Germinal center (tissue), 1 donor: ENCODE data around the gene RAN.
"Not testable (repeated sequence)": the region's sequence is repeated elsewhere in the genome, so short reads cannot be mapped to it uniquely, and the experiment has no call there.

Experiments used
- DNase-seq: peaks from one replicate; pipeline ENCODE4 v3.0.0; 2012; ENCODE audit warnings: mixed read lengths, low spot score

Gene RAN

GRCh38 chr12:130849561-130850417 lies 22.1 kb upstream of the RAN start:
- no peak for DNase-seq

DNA sequence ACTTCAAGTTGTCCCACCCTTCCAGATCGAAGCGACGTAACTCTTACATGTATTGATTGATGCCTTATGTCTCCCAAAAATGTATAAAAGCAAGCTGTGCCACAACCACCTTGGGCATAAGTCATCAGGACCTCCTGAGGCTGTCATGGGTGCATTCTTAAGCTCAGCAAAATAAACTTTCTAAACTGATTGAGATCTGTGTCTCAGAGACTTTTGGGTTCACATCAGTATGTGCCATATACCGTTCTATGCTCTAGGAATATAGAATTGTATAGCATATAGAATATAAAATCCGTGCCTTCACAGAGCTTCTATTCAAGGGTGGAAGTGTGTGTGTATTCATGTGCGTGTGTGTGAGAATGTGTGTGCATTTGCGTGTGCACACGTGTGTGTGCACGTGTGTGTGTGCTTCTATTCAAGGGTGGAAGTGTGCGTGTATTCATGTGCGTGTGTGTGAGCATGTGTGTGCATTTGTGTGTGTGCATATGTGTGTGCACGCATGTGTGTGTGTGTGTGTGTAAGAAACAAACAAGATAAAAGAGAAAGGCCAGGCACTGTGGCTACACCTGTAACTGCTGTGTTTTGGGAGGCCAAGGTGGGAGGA lies 21.3 kb upstream of the RAN start:
- DNase-seq = no peak

GRCh38 chr12:130856088-130856487 lies 15.8 kb upstream of the RAN start:
- no peak for DNase-seq

DNA sequence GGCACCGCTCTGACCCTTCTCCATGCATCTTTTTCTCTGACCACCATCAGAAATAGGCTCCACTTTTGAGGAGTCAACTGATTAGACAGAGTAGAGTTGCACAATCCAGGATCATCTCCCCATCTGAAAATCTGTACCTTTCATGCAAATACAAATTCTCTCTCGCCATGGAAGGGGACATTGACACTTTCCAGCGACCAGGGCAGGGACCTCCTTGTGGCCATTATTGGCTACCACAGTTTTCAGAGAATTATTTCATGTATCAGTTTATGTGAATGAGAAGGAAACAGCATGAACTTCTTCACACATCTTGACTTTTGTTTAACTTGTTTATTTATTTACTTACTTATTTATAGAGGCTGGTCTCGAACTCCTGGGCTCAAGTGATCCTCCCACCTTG lies 13.8 kb upstream of the RAN start:
- no peak for DNase-seq

DNA sequence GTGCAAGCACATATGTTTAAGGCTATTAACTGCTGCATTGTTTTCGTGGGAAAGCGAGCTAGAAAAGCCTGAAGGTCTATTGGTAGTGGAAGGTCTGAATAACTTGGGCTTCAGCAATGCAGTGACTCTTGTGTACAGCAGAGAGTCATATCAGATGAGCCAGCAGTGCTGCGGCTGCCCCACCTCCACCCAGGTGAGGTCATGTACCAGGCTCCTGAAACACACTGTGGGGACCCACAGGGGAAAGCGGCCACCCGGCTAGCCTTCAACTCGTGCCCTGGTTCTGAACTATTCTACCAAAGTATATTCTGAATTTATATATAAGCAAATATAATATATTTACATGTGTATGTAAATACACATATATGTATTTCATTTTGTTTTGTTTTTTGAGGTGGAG lies 12.7 kb upstream of the RAN start:
- DNase-seq = no peak

GRCh38 chr12:130860311-130860710 lies 11.6 kb upstream of the RAN start:
- no peak for DNase-seq

DNA sequence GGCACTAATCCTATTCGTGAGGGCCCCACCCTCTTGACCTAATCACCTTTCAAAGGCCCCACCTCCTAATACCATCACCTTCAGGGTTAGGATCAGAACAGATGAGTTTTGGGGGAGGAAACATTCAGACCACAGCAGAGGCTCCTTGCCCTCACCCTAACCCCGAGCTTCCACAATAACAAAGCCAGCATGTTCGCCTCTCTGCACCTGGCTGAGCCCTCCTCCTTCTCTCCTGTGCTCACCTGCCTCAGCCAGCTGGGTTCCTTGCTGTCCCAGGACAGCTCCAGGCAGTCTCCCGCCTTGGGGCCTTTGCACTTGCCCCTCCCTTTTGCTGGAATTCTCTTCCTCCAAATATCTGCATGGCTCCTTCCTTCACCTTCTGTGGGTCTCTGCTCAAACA lies 9.7 kb upstream of the RAN start:
- DNase-seq = no peak

- not testable (repeated sequence) for DNase-seq
These were observed 9.1 kb upstream of the RAN start for GRCh38 chr12:130862771-130863170.

GRCh38 chr12:130863298-130863697 lies 8.6 kb upstream of the RAN start:
- DNase-seq = no peak

DNA sequence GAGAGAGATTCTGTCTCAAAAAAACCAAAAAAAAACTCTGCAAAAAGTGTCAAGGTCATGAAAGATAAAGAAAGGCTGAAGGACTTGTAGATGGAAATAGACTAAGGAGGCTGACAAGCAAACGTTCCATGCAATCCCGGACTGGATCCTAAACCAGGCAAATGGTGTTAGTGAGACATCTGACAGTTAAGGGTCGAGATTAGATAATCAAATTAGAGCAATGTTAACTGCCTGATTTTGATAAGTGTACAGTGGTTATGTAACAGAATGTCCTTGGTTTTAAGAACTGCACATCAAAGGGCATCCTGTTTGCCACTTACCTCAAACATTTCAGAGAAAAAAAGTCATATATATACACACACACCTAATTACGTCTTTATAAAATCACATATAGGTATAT lies 3.5 kb upstream of the RAN start:
- DNase-seq = no peak

DNA sequence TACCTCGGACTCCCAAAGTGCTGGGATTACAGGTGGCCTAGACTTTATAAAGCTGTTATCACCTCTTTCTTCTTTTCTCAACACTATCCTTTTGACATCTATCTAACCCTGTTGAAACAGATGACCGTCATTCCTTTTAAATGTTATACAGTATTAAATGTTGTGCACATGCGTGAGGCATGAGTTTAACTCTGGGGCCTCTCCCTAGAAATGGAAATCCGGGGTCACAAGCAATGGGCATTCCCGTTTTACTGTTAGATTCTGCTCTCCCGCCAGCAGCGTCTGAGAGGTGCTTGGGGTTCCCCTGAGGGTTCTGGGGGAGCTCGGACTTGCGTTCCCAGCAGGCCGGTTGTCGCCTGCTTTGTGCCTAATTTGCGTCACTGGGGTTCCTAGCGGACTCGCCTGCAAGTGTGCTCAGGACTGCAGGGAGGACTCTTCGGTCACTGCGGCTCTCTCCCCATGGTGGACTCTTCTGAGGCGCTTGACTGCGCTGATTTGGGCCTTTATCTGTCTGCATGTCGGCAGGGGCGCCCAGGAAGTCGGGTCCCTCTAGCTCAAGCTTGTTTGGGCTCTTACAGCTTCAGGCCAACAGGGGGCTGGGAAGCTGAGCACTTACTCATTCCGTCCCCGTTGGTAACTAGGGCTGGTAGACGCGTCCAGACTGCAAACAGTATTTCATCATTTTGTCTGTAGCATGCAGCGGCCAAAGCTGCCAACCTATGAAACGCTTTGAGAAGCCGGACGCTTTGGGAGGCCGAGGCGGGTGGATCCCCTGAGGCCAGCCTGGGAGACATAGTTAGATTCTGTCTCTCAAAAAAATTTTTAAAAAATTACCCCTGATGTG lies 1.2 kb upstream of the RAN start:
- DNase-seq = peak; percentile 88

DNA sequence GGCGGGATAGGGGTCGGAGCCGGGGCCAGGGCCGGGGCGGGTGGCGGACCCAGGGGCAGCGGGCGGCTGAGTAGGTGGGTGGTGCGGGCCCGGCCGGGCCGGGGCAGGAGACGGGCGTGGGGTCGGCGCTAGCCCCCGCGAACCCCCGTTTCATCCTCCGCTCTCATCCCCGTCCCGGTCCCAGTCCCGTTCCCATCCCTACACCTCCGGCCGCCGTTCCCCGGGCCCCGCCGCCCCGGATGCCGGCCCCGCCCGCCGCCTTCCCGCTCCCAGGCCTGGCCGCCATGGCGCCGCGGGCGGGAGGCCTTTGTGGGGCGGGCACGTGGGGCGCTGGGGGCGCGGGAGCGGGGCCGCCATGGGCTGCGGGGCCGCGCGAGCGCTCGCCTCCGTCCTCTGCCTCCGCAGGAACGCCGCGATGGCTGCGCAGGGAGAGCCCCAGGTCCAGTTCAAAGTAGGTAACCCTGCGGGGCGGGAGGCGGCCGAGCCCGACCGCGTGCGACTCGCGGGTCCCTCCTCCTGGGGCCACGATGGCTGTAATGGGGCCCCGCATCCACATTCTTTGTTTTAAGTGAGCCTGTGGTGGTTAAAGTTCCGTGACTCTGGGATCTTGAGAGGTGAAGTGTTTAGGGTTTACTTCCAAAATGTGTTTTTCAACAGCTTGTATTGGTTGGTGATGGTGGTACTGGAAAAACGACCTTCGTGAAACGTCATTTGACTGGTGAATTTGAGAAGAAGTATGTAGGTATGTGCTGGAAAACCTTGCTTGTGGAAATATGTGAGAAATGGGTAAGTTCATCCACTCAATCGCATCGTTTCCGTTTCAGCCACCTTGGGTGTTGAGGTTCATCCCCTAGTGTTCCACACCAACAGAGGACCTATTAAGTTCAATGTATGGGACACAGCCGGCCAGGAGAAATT lies 572 bp downstream of the RAN start:
- peak; percentile 71 for DNase-seq

DNA sequence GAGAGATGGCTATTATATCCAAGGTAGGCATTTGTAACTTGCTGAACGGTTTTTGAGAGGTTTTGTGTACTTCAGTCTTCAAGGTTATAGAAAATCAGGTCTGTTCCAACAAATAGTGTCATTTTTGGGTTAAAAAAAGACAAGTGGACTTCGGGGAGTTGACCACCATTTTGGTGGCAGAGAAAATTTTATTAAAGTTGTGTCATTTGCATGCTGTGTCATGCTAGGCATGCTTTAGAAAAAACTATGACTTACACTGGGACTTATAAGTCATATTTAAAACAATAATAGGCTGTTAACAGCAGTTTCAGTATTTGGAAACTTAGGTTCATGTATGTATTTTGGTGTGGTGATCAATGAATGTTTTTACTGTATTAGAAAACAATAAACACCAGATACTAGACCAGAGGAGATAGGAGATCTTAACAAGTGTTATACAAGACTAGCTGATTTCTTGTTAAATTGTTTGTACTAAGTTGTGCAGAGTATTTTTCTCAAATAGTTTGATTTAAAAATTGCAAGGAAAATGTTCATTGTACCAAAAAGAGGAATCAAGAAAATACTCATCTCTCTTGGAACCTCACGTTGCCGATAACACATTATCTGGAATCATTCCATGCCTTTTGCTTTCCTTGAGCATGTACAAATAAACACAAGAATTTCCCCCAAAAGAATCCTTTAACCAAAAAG lies 1.4 kb downstream of the RAN start:
- no peak for DNase-seq

- DNase-seq = no peak
These were observed 2.0 kb downstream of the RAN start for GRCh38 chr12:130873825-130874224.

DNA sequence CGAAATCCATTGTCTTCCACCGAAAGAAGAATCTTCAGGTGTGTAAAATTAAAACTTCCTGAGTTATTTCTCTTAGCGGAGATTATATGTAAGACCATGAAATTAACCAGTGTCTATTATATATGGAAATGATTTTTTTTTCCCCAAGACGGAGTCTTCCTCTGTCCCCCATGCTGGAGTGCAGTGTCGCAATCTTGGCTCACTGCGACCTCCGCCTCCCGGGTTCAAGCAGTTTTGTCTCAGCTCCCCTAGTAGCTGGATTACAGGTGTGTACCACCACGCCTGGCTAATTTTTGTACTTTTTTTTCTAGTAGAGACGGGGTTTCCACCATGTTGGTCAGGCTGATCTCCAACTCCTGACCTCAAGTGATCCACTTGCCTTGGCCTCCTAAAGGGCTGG lies 2.8 kb downstream of the RAN start:
- DNase-seq = no peak

- DNase-seq = no peak
These were observed 3.3 kb downstream of the RAN start for GRCh38 chr12:130875193-130875592.

GRCh38 chr12:130875708-130876107 lies 3.8 kb downstream of the RAN start:
- DNase-seq = not testable (repeated sequence)

DNA sequence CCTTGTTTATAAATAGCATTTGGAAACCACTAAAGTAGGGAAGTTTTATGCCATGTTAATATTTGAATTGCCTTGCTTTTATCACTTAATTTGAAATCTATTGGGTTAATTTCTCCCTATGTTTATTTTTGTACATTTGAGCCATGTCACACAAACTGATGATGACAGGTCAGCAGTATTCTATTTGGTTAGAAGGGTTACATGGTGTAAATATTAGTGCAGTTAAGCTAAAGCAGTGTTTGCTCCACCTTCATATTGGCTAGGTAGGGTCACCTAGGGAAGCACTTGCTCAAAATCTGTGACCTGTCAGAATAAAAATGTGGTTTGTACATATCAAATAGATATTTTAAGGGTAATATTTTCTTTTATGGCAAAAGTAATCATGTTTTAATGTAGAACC lies 4.4 kb downstream of the RAN start:
- DNase-seq = no peak

GRCh38 chr12:130876758-130877157 lies 4.9 kb downstream of the RAN start:
- DNase-seq = no peak

DNA sequence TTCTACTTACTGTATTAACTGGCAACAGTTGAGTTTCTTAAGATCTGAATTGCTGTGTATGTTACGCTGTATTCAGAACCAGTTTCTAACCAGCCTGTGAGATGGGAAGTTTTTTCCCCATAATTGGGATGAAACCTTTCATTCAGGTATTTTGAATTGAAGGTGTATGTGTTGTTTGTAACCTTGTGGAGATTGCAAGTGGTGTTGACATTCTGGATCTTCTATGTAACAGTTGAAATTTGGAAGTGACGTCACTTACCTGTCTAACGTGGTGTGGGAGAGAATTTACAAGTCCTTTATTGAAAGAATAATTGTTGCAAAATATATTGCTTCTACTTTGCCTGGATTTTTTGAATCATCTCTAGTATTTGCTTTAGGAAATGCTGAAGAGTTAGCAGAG lies 5.5 kb downstream of the RAN start:
- DNase-seq = no peak
